Measurements from ENCODE around the gene DPM3. TPM values are rescaled to one million over a fixed set of nuclear protein-coding genes. Genes with fewer than 3 reads are reported as not detected.

Gene DPM3
- total RNA-seq, 1 experiment from 2014 or later: 73.5 TPM

GRCh38 chr1:155125946-155126555, 14.3 kb downstream of the DPM3 start (continued):
- TF ChIP-seq NFE2L1 (CRISPR knock-in tag; IDR thresholded peaks at IDR 0.05): peak; percentile 67; the same call in 1 of the 2 replicates
- no peak for TF ChIP-seq GRHL2 (CRISPR knock-in tag; IDR thresholded peaks at IDR 0.05; ENCODE audit: insufficient replicate concordance, severe bottlenecking)
- TF ChIP-seq TP53 (CRISPR knock-in tag; IDR thresholded peaks at IDR 0.05): peak; percentile 90
- TF ChIP-seq, protein P1, sequence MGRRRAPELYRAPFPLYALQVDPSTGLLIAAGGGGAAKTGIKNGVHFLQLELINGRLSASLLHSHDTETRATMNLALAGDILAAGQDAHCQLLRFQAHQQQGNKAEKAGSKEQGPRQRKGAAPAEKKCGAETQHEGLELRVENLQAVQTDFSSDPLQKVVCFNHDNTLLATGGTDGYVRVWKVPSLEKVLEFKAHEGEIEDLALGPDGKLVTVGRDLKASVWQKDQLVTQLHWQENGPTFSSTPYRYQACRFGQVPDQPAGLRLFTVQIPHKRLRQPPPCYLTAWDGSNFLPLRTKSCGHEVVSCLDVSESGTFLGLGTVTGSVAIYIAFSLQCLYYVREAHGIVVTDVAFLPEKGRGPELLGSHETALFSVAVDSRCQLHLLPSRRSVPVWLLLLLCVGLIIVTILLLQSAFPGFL (CRISPR knock-in tag; IDR thresholded peaks at IDR 0.05; ENCODE audit: borderline replicate concordance): no peak
- TF ChIP-seq NFATC4 (CRISPR knock-in tag; IDR thresholded peaks at IDR 0.05): no peak
- no peak for TF ChIP-seq TCF7 (CRISPR knock-in tag; IDR thresholded peaks at IDR 0.05; ENCODE audit: low read depth)
- peak; percentile 49; the same call in 1 of the 2 replicates for TF ChIP-seq JUN (CRISPR knock-in tag; IDR thresholded peaks at IDR 0.05)
- TF ChIP-seq OVOL2 (CRISPR knock-in tag; IDR thresholded peaks at IDR 0.05; ENCODE audit: borderline replicate concordance): no peak
- TF ChIP-seq GTF2I (CRISPR knock-in tag; conservative IDR thresholded peaks at IDR 0.05): no peak
- peak; percentile 83; the same call in 1 of the 2 replicates for TF ChIP-seq ZNF138 (CRISPR knock-in tag; conservative IDR thresholded peaks at IDR 0.05)
- no peak for TF ChIP-seq ESRRA (CRISPR knock-in tag; IDR thresholded peaks at IDR 0.05; ENCODE audit: borderline replicate concordance)
- TF ChIP-seq ZNF512 (CRISPR knock-in tag; IDR thresholded peaks at IDR 0.05; ENCODE audit: borderline replicate concordance): no peak
- TF ChIP-seq, protein P2, sequence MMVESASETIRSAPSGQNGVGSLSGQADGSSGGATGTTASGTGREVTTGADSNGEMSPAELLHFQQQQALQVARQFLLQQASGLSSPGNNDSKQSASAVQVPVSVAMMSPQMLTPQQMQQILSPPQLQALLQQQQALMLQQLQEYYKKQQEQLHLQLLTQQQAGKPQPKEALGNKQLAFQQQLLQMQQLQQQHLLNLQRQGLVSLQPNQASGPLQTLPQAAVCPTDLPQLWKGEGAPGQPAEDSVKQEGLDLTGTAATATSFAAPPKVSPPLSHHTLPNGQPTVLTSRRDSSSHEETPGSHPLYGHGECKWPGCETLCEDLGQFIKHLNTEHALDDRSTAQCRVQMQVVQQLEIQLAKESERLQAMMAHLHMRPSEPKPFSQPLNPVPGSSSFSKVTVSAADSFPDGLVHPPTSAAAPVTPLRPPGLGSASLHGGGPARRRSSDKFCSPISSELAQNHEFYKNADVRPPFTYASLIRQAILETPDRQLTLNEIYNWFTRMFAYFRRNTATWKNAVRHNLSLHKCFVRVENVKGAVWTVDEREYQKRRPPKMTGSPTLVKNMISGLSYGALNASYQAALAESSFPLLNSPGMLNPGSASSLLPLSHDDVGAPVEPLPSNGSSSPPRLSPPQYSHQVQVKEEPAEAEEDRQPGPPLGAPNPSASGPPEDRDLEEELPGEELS (CRISPR knock-in tag; IDR thresholded peaks at IDR 0.05): peak; percentile 73
- peak; percentile 85 for TF ChIP-seq GABPB1 (CRISPR knock-in tag; IDR thresholded peaks at IDR 0.05)
- no peak for TF ChIP-seq RORB (CRISPR knock-in tag; IDR thresholded peaks at IDR 0.05)
- TF ChIP-seq, protein P3, sequence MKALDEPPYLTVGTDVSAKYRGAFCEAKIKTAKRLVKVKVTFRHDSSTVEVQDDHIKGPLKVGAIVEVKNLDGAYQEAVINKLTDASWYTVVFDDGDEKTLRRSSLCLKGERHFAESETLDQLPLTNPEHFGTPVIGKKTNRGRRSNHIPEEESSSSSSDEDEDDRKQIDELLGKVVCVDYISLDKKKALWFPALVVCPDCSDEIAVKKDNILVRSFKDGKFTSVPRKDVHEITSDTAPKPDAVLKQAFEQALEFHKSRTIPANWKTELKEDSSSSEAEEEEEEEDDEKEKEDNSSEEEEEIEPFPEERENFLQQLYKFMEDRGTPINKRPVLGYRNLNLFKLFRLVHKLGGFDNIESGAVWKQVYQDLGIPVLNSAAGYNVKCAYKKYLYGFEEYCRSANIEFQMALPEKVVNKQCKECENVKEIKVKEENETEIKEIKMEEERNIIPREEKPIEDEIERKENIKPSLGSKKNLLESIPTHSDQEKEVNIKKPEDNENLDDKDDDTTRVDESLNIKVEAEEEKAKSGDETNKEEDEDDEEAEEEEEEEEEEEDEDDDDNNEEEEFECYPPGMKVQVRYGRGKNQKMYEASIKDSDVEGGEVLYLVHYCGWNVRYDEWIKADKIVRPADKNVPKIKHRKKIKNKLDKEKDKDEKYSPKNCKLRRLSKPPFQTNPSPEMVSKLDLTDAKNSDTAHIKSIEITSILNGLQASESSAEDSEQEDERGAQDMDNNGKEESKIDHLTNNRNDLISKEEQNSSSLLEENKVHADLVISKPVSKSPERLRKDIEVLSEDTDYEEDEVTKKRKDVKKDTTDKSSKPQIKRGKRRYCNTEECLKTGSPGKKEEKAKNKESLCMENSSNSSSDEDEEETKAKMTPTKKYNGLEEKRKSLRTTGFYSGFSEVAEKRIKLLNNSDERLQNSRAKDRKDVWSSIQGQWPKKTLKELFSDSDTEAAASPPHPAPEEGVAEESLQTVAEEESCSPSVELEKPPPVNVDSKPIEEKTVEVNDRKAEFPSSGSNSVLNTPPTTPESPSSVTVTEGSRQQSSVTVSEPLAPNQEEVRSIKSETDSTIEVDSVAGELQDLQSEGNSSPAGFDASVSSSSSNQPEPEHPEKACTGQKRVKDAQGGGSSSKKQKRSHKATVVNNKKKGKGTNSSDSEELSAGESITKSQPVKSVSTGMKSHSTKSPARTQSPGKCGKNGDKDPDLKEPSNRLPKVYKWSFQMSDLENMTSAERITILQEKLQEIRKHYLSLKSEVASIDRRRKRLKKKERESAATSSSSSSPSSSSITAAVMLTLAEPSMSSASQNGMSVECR (CRISPR knock-in tag; IDR thresholded peaks at IDR 0.05; ENCODE audit: borderline replicate concordance): 0 out of 2 replicates have a peak, but pooled peaks have one; percentile 54
- TF ChIP-seq ELF4 (CRISPR knock-in tag; IDR thresholded peaks at IDR 0.05; ENCODE audit: low read depth): peak; percentile 84; the same call in 1 of the 2 replicates
- TF ChIP-seq SMAD4 (CRISPR knock-in tag; IDR thresholded peaks at IDR 0.05): no peak
- TF ChIP-seq ZNF219 (CRISPR knock-in tag; IDR thresholded peaks at IDR 0.05; ENCODE audit: borderline replicate concordance): 0 out of 2 replicates have a peak, but pooled peaks have one; percentile 55
- no peak for TF ChIP-seq NR1H2 (CRISPR knock-in tag; IDR thresholded peaks at IDR 0.05)
- no peak for TF ChIP-seq ERG (CRISPR knock-in tag; IDR thresholded peaks at IDR 0.05)
- TF ChIP-seq IRF2 (CRISPR knock-in tag; IDR thresholded peaks at IDR 0.05; ENCODE audit: borderline replicate concordance, low read depth): no peak
- TF ChIP-seq RELA (CRISPR knock-in tag; IDR thresholded peaks at IDR 0.05; ENCODE audit: borderline replicate concordance): peak; percentile 76

All from WTC11 (cell line).